ENCODE measurements around the gene ZNF608. TPM values are rescaled to one million over a fixed set of nuclear protein-coding genes. Genes with fewer than 3 reads are reported as not detected.

Gene ZNF608
- total and polyA plus RNA-seq, 4 donors = 9.5 to 83.2 (median 20.4) TPM

- no peak overlapping the region for H3K9ac ChIP-seq (ENCODE audit: insufficient read depth in 1 of 2, low read length in 2 of 2)
- peaks cover 9 to 47% (median 10%) of the 10 kb centered on the region in 5 donors for H3K4me1 ChIP-seq (ENCODE audit: control insufficient read depth in 5 of 5, insufficient read depth in 5 of 5, low read length in 5 of 5)
- ATAC-seq (ENCODE audit: insufficient read depth, low FRiP score) (no peak), DNase-seq (no peak)
- TF ChIP-seq, protein P1, sequence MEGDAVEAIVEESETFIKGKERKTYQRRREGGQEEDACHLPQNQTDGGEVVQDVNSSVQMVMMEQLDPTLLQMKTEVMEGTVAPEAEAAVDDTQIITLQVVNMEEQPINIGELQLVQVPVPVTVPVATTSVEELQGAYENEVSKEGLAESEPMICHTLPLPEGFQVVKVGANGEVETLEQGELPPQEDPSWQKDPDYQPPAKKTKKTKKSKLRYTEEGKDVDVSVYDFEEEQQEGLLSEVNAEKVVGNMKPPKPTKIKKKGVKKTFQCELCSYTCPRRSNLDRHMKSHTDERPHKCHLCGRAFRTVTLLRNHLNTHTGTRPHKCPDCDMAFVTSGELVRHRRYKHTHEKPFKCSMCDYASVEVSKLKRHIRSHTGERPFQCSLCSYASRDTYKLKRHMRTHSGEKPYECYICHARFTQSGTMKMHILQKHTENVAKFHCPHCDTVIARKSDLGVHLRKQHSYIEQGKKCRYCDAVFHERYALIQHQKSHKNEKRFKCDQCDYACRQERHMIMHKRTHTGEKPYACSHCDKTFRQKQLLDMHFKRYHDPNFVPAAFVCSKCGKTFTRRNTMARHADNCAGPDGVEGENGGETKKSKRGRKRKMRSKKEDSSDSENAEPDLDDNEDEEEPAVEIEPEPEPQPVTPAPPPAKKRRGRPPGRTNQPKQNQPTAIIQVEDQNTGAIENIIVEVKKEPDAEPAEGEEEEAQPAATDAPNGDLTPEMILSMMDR (IDR thresholded peaks at IDR 0.05; ENCODE audit: control extremely low read depth, extremely low read depth) = no peak
- no peak overlapping the region for H3K4me3 ChIP-seq
- H3K27ac ChIP-seq (ENCODE audit: low read depth in 1 of 2, low read length in 1 of 2) = no peak overlapping the region
- H3K27me3 ChIP-seq (ENCODE audit: control insufficient read depth in 3 of 3, insufficient read depth in 3 of 3, low read length in 2 of 3) = no peaks in the 10 kb centered on the region
- H3K9me3 ChIP-seq (ENCODE audit: control insufficient read depth in 4 of 4, insufficient read depth in 3 of 4, low read length in 3 of 4) = no peaks in the 10 kb centered on the region
- H3K36me3 ChIP-seq (ENCODE audit: control insufficient read depth in 4 of 4, insufficient read depth in 4 of 4, low read length in 4 of 4) = peaks cover 0 to 2% (median 0%) of the 10 kb centered on the region in 4 donors
- 80 to 90% methylated on average over 8 of the region's 8 CpGs for WGBS, 2 donors
Measured at GRCh38 chr5:124721229-124721735, 25.2 kb downstream of the ZNF608 start.

- TF ChIP-seq, protein P1 (IDR thresholded peaks at IDR 0.05; ENCODE audit: control extremely low read depth, extremely low read depth) = no peak
- no peaks in the 10 kb centered on the region for H3K9me3 ChIP-seq (ENCODE audit: control insufficient read depth in 4 of 4, insufficient read depth in 3 of 4, low read length in 3 of 4)
- no peak overlapping the region for H3K4me3 ChIP-seq
- DNase-seq = no peak
- peaks cover 7 to 47% (median 10%) of the 10 kb centered on the region in 5 donors for H3K4me1 ChIP-seq (ENCODE audit: control insufficient read depth in 5 of 5, insufficient read depth in 5 of 5, low read length in 5 of 5)
- H3K9ac ChIP-seq (ENCODE audit: insufficient read depth in 1 of 2, low read length in 2 of 2) = no peak overlapping the region
- H3K27ac ChIP-seq (ENCODE audit: low read depth in 1 of 2, low read length in 1 of 2) = no peak overlapping the region
- H3K36me3 ChIP-seq (ENCODE audit: control insufficient read depth in 4 of 4, insufficient read depth in 4 of 4, low read length in 4 of 4) = no peaks in the 10 kb centered on the region
- ATAC-seq (ENCODE audit: insufficient read depth, low FRiP score) = no peak
- H3K27me3 ChIP-seq (ENCODE audit: control insufficient read depth in 3 of 3, insufficient read depth in 3 of 3, low read length in 2 of 3) = no peaks in the 10 kb centered on the region
- 66 to 79% methylated on average over 4 of the region's 4 CpGs for WGBS, 2 donors
Measured at GRCh38 chr5:124720593-124720992, 25.8 kb downstream of the ZNF608 start.

DNA sequence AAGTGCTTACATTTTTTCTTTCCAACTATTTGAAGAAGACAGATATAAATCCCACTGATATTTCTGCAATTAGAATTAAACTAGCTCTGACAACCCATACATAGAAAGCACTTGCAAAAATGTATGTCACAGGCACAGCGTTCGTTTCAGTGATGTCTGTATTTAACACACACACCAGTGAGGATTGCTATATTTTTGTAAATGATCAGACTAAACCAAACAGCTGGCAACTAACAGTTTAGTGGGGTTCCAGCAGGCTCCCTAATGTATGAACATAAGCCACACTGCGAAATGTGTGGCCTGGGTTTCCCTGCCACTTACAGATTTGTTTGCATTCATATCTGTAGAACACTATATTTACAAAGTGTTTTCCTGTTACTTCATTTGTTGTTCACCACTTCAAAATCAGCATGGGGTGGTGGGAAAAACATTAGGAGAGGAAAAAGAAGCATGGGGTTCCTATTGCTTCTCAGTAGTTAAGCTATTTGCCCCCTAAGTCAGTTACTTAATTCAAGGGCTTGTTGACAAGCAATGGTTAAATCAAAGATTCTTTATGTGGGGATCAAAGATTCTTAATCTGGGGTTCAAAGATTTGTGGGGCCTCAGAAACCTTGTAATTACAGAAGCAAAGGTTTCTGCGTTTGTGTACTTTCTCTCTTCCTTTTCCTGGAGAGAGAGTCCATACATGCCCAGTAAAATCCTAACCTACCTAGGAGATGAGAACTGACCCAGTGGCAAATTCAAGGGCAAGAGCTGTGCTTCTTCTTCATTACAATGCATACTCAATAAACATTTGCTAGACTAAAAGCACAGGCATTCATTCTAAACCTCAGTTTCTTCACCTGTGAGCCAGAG, 27.1 kb downstream of the ZNF608 start:
- DNase-seq (peak; percentile 44 to 84 (median 74)), ATAC-seq (ENCODE audit: insufficient read depth, low FRiP score) (no peak)
- WGBS, 2 donors = 59 to 74% methylated on average over 4 of the region's 4 CpGs
- no peak overlapping the region for H3K27ac ChIP-seq (ENCODE audit: low read depth in 1 of 2, low read length in 1 of 2)
- H3K4me1 ChIP-seq (ENCODE audit: control insufficient read depth in 5 of 5, insufficient read depth in 5 of 5, low read length in 5 of 5) = peaks cover 4 to 42% (median 10%) of the 10 kb centered on the region in 5 donors
- no peaks in the 10 kb centered on the region for H3K36me3 ChIP-seq (ENCODE audit: control insufficient read depth in 4 of 4, insufficient read depth in 4 of 4, low read length in 4 of 4)
- no peaks in the 10 kb centered on the region for H3K27me3 ChIP-seq (ENCODE audit: control insufficient read depth in 3 of 3, insufficient read depth in 3 of 3, low read length in 2 of 3)
- peak overlapping the region; percentile 26 to 41 for H3K9ac ChIP-seq (ENCODE audit: insufficient read depth in 1 of 2, low read length in 2 of 2)
- H3K4me3 ChIP-seq = no peak overlapping the region
- TF ChIP-seq, protein P1 (IDR thresholded peaks at IDR 0.05; ENCODE audit: control extremely low read depth, extremely low read depth) = no peak
- H3K9me3 ChIP-seq (ENCODE audit: control insufficient read depth in 4 of 4, insufficient read depth in 3 of 4, low read length in 3 of 4) = no peaks in the 10 kb centered on the region
